ENCODE data around the gene DEXI.
A peak's percentile ranks its signal among the peaks of the same experiment; 100 is the strongest.
"Not testable (repeated sequence)": the region's sequence is repeated elsewhere in the genome, so short reads cannot be mapped to it uniquely, and the experiment has no call there.

The DEXI gene

GRCh38 chr16:10926867-10927266 lies 15.4 kb downstream of the DEXI start:
- DNase-seq (ENCODE audit: low spot score): no peak

DNA sequence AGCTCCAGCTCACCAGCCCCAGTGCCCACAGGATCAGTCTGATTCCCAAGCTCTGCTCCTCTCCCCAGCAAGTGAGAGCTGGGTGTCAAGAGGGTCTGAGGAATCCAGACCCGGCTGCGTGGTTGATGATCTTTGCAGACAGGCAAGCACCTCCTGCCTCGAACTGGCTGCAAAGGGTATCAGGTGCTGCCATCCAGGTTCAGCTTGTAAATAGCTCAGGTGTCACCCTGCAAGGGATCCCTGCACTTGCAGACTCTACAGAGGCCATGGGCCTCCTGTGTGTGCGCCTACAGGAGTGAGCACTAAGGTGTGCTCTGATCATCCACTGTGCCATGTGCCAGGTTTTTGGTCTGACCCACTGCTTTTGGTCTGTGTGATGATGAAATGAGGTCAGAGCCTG lies 16.2 kb downstream of the DEXI start:
- no peak for DNase-seq (ENCODE audit: low spot score)

GRCh38 chr16:10925285-10925684 lies 17.0 kb downstream of the DEXI start:
- not testable (repeated sequence) for DNase-seq (ENCODE audit: low spot score)

DNA sequence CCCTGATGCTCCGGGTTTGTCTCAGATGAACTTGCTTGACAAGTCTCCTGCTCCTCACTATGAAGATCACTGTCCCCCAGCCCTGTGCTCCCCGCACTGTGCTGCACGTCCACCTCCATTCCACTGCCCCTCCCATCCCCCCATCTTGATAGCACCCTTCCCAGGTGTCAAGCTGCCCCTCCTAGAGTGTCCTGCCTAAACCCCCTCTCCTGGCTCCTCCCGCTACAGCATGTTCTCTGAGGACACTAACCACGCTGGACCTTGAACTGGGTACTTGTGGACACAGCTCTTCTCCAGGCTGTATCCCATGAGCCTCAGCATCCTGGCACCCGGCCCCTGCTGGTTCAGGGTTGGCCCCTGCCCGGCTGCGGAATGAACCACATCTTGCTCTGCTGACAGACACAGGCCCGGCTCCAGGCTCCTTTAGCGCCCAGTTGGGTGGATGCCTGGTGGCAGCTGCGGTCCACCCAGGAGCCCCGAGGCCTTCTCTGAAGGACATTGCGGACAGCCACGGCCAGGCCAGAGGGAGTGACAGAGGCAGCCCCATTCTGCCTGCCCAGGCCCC lies 18.5 kb downstream of the DEXI start:
- DNase-seq (ENCODE audit: low spot score): peak; percentile 64

DNA sequence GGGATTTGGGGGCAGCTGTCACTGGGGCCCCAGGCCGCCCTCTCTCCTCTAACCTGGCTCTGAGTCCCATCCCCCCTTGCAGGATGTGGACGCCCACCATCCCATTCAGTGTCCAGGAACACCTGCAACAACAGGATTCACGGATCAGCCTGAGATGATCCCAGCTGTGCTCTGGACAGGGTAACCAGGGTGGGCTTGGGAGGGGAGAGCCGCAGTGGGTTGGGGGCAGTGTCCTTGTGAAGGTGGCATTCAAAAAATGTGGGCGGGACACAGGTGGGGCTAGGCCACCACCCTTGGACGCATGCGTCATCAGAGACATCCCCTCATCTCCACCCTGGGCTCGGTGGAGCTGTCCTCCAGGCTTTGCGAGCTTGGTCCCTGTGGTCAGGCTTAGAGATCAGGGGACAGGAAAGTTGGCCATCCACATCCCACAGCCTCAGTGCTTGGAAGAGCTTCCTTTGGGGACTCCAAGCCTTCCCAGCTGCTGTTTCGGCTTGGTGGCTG lies 19.1 kb downstream of the DEXI start:
- no peak for DNase-seq (ENCODE audit: low spot score)

DNA sequence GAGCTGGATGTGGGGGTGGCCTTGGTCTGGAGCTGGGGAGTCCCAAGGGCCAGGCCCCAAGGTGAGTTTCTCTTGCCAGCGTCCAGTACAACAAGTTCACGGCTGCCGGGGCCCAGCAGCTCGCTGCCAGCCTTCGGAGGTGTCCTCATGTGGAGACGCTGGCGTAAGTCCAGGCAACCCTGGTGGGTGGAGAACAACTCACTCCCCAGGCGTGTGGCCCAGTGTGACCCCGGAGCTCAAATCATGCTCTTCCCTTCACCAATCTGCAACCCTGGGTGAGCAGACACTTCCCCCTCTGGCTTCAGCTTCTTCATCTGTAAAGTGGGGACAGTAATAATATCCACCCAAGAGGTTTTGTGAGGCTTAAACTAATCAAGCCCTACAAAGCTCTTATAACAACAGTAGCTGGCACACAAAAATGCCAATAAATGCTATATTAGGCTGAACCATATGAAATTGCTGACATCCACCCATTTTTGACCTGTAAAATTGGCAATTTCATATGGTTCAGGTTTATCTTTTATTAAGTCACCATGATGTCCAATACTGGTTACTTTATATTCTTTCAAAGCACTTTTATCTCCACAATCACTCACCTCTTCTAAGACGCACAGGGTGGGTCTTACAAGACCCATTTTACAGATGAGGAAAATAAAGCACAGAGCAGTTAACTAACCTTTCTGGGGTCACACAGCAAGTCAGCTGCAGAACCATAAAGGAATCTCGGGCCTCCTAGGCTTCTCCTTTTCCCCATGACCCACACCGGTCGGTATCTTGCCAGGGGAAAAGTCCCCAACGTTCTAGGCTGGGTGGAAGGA lies 19.7 kb downstream of the DEXI start:
- DNase-seq (ENCODE audit: low spot score): no peak

GRCh38 chr16:10921536-10922327 lies 20.5 kb downstream of the DEXI start:
- DNase-seq (ENCODE audit: low spot score): no peak

GRCh38 chr16:10920726-10921427 lies 21.4 kb downstream of the DEXI start:
- DNase-seq (ENCODE audit: low spot score): no peak

DNA sequence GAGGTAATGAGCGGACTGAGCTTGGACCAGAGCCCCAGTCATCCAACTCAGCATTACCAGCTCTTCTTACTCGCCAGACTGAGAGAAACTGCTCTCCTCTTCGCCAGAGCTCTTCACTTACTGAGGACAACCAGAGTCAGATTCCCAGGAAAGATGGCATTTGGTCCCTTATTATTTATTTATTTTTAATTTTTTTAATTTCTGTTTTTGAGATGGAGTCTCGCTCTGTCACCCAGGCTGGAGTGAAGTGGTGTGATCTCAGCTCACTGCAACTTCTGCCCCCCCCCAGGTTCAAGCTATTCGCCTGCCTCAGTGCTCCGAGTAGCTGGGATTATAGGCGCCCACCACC lies 23.3 kb downstream of the DEXI start:
- no peak for DNase-seq (ENCODE audit: low spot score)

DNA sequence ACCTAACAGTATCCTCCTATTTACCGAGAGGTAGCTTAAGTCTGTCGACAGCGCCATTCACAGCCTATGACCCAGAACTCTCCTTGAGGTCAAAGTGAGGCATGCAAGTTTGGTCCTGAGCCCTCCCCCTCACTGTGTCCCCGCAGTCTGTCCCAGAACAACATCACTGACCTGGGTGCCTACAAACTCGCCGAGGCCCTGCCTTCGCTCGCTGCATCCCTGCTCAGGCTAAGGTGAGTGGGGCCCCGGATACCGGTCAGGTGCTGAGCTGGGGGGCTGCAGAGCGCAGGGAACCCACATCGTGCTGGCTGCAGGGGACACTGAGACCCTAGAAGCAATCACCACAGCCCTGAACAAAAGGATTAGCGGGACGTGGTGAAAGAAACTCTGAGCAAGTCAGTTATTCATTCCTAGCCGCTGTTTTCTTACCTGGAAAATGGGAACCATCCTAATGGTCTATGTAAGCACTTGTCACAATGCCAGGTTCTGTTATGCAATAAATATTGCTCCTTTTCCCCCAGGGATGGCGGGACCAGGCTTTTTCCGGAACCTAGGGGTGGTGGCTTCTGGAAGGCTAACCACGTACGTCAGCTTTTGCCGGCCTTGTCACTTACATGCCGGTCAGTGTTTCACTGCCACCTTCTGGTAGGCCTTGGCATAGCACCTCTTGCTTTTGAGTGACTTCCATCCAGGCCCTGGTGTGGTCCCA lies 23.8 kb downstream of the DEXI start:
- peak; percentile 85 for DNase-seq (ENCODE audit: low spot score)

- no peak for DNase-seq (ENCODE audit: low spot score)
Observed at GRCh38 chr16:10916534-10916933, 25.7 kb downstream of the DEXI start.

DNA sequence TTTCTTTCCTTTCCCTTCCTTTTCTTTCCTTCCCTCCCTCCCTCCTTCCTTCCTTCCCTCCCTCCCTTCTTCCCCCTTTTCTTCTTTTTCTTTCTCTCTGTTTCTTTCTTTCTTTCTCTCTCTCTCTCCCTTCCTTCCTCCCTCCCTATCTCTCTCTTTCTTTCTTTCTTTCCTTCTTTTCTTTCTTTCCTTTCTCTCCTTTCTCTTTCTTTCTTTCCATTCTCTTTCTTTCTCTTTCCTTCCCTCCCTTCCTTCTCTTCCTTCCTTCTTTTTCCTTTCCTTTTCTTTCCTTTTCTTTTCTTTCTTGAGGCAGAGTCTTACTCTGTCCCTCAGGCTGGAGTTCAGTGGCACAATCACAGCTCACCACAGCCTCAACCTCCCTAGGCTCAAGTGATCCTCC lies 31.0 kb downstream of the DEXI start:
- DNase-seq (ENCODE audit: low spot score): no peak

DNA sequence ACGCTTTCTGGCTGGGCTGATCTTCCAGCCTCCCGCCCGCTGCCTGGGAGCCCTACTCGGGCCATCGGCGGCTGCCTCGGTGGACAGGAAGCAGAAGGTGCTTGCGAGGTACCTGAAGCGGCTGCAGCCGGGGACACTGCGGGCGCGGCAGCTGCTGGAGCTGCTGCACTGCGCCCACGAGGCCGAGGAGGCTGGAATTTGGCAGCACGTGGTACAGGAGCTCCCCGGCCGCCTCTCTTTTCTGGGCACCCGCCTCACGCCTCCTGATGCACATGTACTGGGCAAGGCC lies 34.6 kb downstream of the DEXI start:
- DNase-seq (ENCODE audit: low spot score): no peak

- DNase-seq (ENCODE audit: low spot score): no peak
Observed at GRCh38 chr16:10906914-10907756, 35.1 kb downstream of the DEXI start.

DNA sequence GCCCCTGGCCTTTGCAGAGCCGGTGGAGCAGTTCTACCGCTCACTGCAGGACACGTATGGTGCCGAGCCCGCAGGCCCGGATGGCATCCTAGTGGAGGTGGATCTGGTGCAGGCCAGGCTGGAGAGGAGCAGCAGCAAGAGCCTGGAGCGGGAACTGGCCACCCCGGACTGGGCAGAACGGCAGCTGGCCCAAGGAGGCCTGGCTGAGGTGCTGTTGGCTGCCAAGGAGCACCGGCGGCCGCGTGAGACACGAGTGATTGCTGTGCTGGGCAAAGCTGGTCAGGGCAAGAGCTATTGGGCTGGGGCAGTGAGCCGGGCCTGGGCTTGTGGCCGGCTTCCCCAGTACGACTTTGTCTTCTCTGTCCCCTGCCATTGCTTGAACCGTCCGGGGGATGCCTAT lies 35.8 kb downstream of the DEXI start:
- DNase-seq (ENCODE audit: low spot score): no peak

DNA sequence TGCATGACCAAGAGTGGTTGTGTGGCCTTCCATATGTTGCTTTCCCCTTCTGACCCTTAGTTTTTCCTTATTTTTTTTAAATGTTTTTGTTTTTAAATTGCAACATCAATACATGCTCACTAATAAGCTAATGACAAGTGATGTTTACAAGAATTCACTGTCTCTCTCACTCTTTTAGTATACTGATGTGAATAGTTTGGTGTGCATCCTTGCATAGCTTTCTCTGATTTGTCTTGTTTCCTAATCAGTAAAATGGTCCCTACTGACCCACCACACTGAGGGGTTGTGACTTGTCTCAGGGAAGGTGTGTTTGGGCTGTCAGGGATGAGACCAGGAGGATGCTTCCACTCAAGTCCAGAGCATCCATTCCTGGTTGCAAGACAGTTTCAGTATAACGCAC lies 39.3 kb downstream of the DEXI start:
- no peak for DNase-seq (ENCODE audit: low spot score)

GRCh38 chr16:10897134-10897533 lies 45.1 kb downstream of the DEXI start:
- DNase-seq (ENCODE audit: low spot score): no peak

- DNase-seq (ENCODE audit: low spot score): no peak
Observed at GRCh38 chr16:10896723-10897122, 45.5 kb downstream of the DEXI start.

GRCh38 chr16:10896165-10896564 lies 46.1 kb downstream of the DEXI start:
- no peak for DNase-seq (ENCODE audit: low spot score)

- DNase-seq (ENCODE audit: low spot score): no peak
Observed at GRCh38 chr16:10895053-10895946, 47.0 kb downstream of the DEXI start.

Data from globus pallidus (tissue), 1 donor.